Transverse colon (tissue), 3 donors: ENCODE results near the gene CLDN6.

Experiments
- POLR2A ChIP-seq: fragments of 450-650 bp; IDR thresholded peaks from one replicate; pipeline ENCODE4 v1.6.1; 2016; ENCODE audit warnings: antibody characterized with exemption, mild to moderate bottlenecking, moderate library complexity
- TF ChIP-seq, protein P1 (sequence below), 5 experiments: fragments of 200-600 bp in 3 of 5; fragments of 450-650 bp in 2 of 5; sonication (generic) in 3 of 5; IDR thresholded peaks; 1 replicate in 2 of 5; 2 replicates in 3 of 5; pipeline ENCODE4 v1.5.1; 2016 to 2017; ENCODE audit warnings: antibody characterized with exemption in 5 of 5, inconsistent platforms in 3 of 5, mild to moderate bottlenecking in 2 of 5, moderate library complexity in 1 of 5

DNA sequence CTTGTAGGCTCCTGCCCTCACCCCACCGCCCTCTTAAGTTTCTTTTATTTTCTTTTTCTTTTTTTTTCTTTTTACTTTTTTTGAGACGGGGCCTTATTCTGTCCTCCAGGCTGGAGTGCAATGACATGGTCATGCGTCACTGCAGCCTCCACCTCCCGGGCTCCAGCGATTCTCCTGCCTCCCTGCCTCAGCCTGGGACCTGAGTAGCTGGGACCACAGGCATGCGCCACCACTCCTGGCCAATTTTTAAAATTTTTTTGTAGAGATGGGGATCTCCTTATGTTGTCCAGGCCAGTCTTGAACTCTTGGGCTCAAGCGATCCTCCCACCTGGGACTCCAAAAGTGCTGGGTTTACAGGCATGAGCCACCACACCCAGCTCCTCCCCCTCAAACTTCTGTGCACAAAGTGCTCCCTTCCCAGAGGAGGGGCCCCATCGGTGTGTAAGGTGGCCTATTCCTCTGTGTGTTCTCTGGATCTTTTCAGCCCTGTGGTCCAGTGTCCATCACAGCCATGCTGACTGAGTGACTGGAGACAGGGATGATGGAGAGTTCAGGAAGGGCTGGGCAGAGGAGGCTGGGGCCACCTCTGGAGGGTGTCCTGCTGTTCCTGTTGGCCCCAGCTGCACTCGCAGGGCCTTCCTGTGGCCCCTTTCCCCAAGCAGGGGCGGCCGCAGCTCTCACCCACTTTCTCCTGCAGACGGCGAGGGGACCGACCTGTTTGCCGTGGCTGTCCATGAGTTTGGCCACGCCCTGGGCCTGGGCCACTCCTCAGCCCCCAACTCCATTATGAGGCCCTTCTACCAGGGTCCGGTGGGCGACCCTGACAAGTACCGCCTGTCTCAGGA, 38.6 kb upstream of the CLDN6 start:
- TF ChIP-seq, protein P1, sequence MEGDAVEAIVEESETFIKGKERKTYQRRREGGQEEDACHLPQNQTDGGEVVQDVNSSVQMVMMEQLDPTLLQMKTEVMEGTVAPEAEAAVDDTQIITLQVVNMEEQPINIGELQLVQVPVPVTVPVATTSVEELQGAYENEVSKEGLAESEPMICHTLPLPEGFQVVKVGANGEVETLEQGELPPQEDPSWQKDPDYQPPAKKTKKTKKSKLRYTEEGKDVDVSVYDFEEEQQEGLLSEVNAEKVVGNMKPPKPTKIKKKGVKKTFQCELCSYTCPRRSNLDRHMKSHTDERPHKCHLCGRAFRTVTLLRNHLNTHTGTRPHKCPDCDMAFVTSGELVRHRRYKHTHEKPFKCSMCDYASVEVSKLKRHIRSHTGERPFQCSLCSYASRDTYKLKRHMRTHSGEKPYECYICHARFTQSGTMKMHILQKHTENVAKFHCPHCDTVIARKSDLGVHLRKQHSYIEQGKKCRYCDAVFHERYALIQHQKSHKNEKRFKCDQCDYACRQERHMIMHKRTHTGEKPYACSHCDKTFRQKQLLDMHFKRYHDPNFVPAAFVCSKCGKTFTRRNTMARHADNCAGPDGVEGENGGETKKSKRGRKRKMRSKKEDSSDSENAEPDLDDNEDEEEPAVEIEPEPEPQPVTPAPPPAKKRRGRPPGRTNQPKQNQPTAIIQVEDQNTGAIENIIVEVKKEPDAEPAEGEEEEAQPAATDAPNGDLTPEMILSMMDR (IDR thresholded peaks at IDR 0.05), result no peak
- TF ChIP-seq POLR2A, result no peak
